Immature natural killer cell (primary cell): Measurements from ENCODE around the gene KLK2. TPM values are rescaled to one million over a fixed set of nuclear protein-coding genes. Genes with fewer than 3 reads are reported as not detected.

Experiments
- DNase-seq, 3 donors: peaks; one replicate each; pipeline ENCODE4 v3.0.0; 2022; ENCODE audit warnings: mixed read lengths in 1 of 3
- H3K27ac Mint-ChIP-seq, 6 donors: one replicate each; pipeline ENCODE4 v1.8.0; 2020; ENCODE audit warnings: mixed read lengths in 6 of 6, mild to moderate bottlenecking in 5 of 6, inconsistent platforms in 4 of 6, moderate library complexity in 3 of 6
- H3K27me3 Mint-ChIP-seq, 3 donors: one replicate each; pipeline ENCODE4 v1.8.0; 2020 to 2021; ENCODE audit warnings: low read depth in 3 of 3, mild to moderate bottlenecking in 3 of 3, mixed read lengths in 3 of 3, moderate library complexity in 3 of 3, inconsistent platforms in 1 of 3
- H3K36me3 Mint-ChIP-seq, 3 donors: one replicate each; pipeline ENCODE4 v1.8.0; 2020; ENCODE audit warnings: mixed read lengths in 3 of 3, inconsistent platforms in 2 of 3, mild to moderate bottlenecking in 2 of 3
- H3K4me1 Mint-ChIP-seq, 2 donors: one replicate each; pipeline ENCODE4 v1.8.0; 2020; ENCODE audit warnings: inconsistent platforms in 2 of 2, mild to moderate bottlenecking in 2 of 2, mixed read lengths in 2 of 2, moderate library complexity in 1 of 2
- H3K4me3 Mint-ChIP-seq, 5 donors: one replicate each; pipeline ENCODE4 v1.8.0; 2020; ENCODE audit warnings: mild to moderate bottlenecking in 5 of 5, mixed read lengths in 5 of 5, inconsistent platforms in 3 of 5, moderate library complexity in 3 of 5
- H3K9me3 Mint-ChIP-seq, 6 donors: one replicate each; pipeline ENCODE4 v1.8.0; 2020; ENCODE audit warnings: mild to moderate bottlenecking in 6 of 6, mixed read lengths in 6 of 6, inconsistent platforms in 4 of 6, moderate library complexity in 3 of 6
- polyA plus RNA-seq, 3 donors: library from polyadenylated mRNA; unstranded; fragments of 300-500 nt; fragmentation: Illumina TruSeq; gene quantifications; one replicate each; pipeline ENCODE4 v1.2.3, GENCODE V29; 2021

KLK2 gene
- polyA plus RNA-seq, 3 donors from 2014 or later = not detected

GRCh38 chr19:50837300-50837699 lies 35.9 kb upstream of the KLK2 start:
- Mint-ChIP-seq H3K4me3 (peak overlapping the region; percentile 1 to 94 (median 87)), H3K27me3 (peaks cover 4 to 10% (median 10%) of the 10 kb centered on the region in 3 donors), H3K27ac (peak overlapping the region in 2 of 6 donors; percentile 18 to 31), H3K36me3 (no peaks in the 10 kb centered on the region), H3K9me3 (peaks cover 0 to 2% (median 0%) of the 10 kb centered on the region in 6 donors), H3K4me1 (peaks cover 13% of the 10 kb centered on the region in 2 donors)
- DNase-seq = no peak

GRCh38 chr19:50838239-50838638 lies 35.0 kb upstream of the KLK2 start:
- Mint-ChIP-seq H3K36me3 (peaks cover 0 to under 1% (median 0%) of the 10 kb centered on the region in 3 donors), H3K4me3 (peak overlapping the region in 1 of 5 donors; percentile 38), H3K9me3 (peaks cover 0 to 4% (median under 1%) of the 10 kb centered on the region in 6 donors), H3K27me3 (peaks cover 3 to 12% (median 4%) of the 10 kb centered on the region in 3 donors), H3K4me1 (peaks cover 13% of the 10 kb centered on the region in 2 donors), H3K27ac (peak overlapping the region in 1 of 6 donors; percentile 70)
- no peak for DNase-seq

- Mint-ChIP-seq H3K36me3 (peaks cover 0 to 7% (median 0%) of the 10 kb centered on the region in 3 donors), H3K4me1 (peaks cover 12 to 13% of the 10 kb centered on the region in 2 donors), H3K4me3 (no peak overlapping the region), H3K9me3 (peaks cover 0 to 10% (median 3%) of the 10 kb centered on the region in 6 donors), H3K27ac (no peak overlapping the region), H3K27me3 (peaks cover 4 to 12% (median 8%) of the 10 kb centered on the region in 3 donors)
- DNase-seq = no peak
These were observed 33.3 kb upstream of the KLK2 start for GRCh38 chr19:50839712-50840655.

GRCh38 chr19:50842130-50842529 lies 31.1 kb upstream of the KLK2 start:
- Mint-ChIP-seq H3K36me3 (peaks cover 0 to 7% (median 0%) of the 10 kb centered on the region in 3 donors), H3K9me3 (peaks cover 0 to 10% (median 3%) of the 10 kb centered on the region in 6 donors), H3K4me1 (peaks cover 0 to 2% of the 10 kb centered on the region in 2 donors), H3K27me3 (peaks cover 3 to 6% (median 4%) of the 10 kb centered on the region in 3 donors), H3K4me3 (no peak overlapping the region), H3K27ac (no peak overlapping the region)
- DNase-seq = no peak

GRCh38 chr19:50843205-50843604 lies 30.0 kb upstream of the KLK2 start:
- no peak for DNase-seq
- Mint-ChIP-seq H3K27me3 (peaks cover 2 to 6% (median 2%) of the 10 kb centered on the region in 3 donors), H3K27ac (no peak overlapping the region), H3K36me3 (peaks cover 0 to 7% (median 0%) of the 10 kb centered on the region in 3 donors), H3K4me3 (no peak overlapping the region), H3K9me3 (peaks cover 0 to 10% (median 3%) of the 10 kb centered on the region in 6 donors), H3K4me1 (no peaks in the 10 kb centered on the region)

- no peak for DNase-seq
- Mint-ChIP-seq H3K9me3 (peaks cover 0 to 10% (median 3%) of the 10 kb centered on the region in 6 donors), H3K4me3 (no peak overlapping the region), H3K36me3 (peaks cover 0 to 7% (median 0%) of the 10 kb centered on the region in 3 donors), H3K4me1 (no peaks in the 10 kb centered on the region), H3K27ac (no peak overlapping the region), H3K27me3 (peaks cover 1 to 6% (median 2%) of the 10 kb centered on the region in 3 donors)
These were observed 29.5 kb upstream of the KLK2 start for GRCh38 chr19:50843701-50844221.

- no peak overlapping the region for H3K27ac Mint-ChIP-seq
- DNase-seq = no peak
- peaks cover 0 to 10% (median 3%) of the 10 kb centered on the region in 6 donors for H3K9me3 Mint-ChIP-seq
- H3K36me3 Mint-ChIP-seq = peaks cover 0 to 7% (median 0%) of the 10 kb centered on the region in 3 donors
- no peaks in the 10 kb centered on the region for H3K4me1 Mint-ChIP-seq
- H3K27me3 Mint-ChIP-seq = peaks cover 1 to 6% (median 2%) of the 10 kb centered on the region in 3 donors
- H3K4me3 Mint-ChIP-seq = no peak overlapping the region
These were observed 28.8 kb upstream of the KLK2 start for GRCh38 chr19:50844296-50844935.

GRCh38 chr19:50850738-50851137 lies 22.5 kb upstream of the KLK2 start:
- Mint-ChIP-seq H3K4me1 (no peaks in the 10 kb centered on the region), H3K27me3 (peaks cover 3 to 6% (median 5%) of the 10 kb centered on the region in 3 donors), H3K9me3 (no peaks in the 10 kb centered on the region), H3K27ac (no peak overlapping the region), H3K36me3 (no peaks in the 10 kb centered on the region), H3K4me3 (no peak overlapping the region)
- no peak for DNase-seq

GRCh38 chr19:50851620-50852019 lies 21.6 kb upstream of the KLK2 start:
- Mint-ChIP-seq H3K9me3 (no peaks in the 10 kb centered on the region), H3K4me3 (no peak overlapping the region), H3K27ac (no peak overlapping the region), H3K36me3 (no peaks in the 10 kb centered on the region), H3K4me1 (no peaks in the 10 kb centered on the region), H3K27me3 (peaks cover 6% of the 10 kb centered on the region in 3 donors)
- no peak for DNase-seq

- no peak for DNase-seq
- Mint-ChIP-seq H3K9me3 (no peaks in the 10 kb centered on the region), H3K27me3 (peaks cover 6 to 9% (median 9%) of the 10 kb centered on the region in 3 donors), H3K4me3 (no peak within 1 kb of the TSS), H3K27ac (no peak within 1 kb of the TSS), H3K4me1 (no peaks in the 10 kb centered on the region), H3K36me3 (peaks cover 0 to 4% (median 0%) of the 10 kb centered on the region in 3 donors)
These were observed 18.4 kb upstream of the KLK2 start, which contains the start of gene KLK3 for GRCh38 chr19:50854636-50855410. TSS of gene KLK3 (plus strand) at chr19:50854915. CDS start at chr19:50854956, 41 bp downstream.

- no peaks in the 10 kb centered on the region for H3K9me3 Mint-ChIP-seq
- H3K36me3 Mint-ChIP-seq = peaks cover 0 to 4% (median 0%) of the 10 kb centered on the region in 3 donors
- no peak for DNase-seq
- no peak overlapping the region for H3K4me3 Mint-ChIP-seq
- peaks cover 7 to 17% (median 8%) of the 10 kb centered on the region in 3 donors for H3K27me3 Mint-ChIP-seq
- H3K4me1 Mint-ChIP-seq = no peaks in the 10 kb centered on the region
- no peak overlapping the region for H3K27ac Mint-ChIP-seq
These were observed 15.9 kb upstream of the KLK2 start for GRCh38 chr19:50857366-50857765.

GRCh38 chr19:50858886-50859285 lies 14.4 kb upstream of the KLK2 start:
- Mint-ChIP-seq H3K36me3 (peaks cover 0 to 4% (median 0%) of the 10 kb centered on the region in 3 donors), H3K4me3 (no peak overlapping the region), H3K27ac (no peak overlapping the region), H3K9me3 (no peaks in the 10 kb centered on the region), H3K4me1 (no peaks in the 10 kb centered on the region), H3K27me3 (peaks cover 8 to 13% (median 10%) of the 10 kb centered on the region in 3 donors)
- no peak for DNase-seq

GRCh38 chr19:50859849-50860248 lies 13.4 kb upstream of the KLK2 start:
- Mint-ChIP-seq H3K27me3 (peaks cover 4 to 13% (median 10%) of the 10 kb centered on the region in 3 donors), H3K27ac (no peak overlapping the region), H3K9me3 (no peaks in the 10 kb centered on the region), H3K4me1 (no peaks in the 10 kb centered on the region), H3K4me3 (no peak overlapping the region), H3K36me3 (peaks cover 0 to 4% (median 0%) of the 10 kb centered on the region in 3 donors)
- DNase-seq = no peak
